ENCODE data around the gene GNL2.
"Not testable (repeated sequence)": the region's sequence is repeated elsewhere in the genome, so short reads cannot be mapped to it uniquely, and the experiment has no call there.

GNL2 gene

DNA sequence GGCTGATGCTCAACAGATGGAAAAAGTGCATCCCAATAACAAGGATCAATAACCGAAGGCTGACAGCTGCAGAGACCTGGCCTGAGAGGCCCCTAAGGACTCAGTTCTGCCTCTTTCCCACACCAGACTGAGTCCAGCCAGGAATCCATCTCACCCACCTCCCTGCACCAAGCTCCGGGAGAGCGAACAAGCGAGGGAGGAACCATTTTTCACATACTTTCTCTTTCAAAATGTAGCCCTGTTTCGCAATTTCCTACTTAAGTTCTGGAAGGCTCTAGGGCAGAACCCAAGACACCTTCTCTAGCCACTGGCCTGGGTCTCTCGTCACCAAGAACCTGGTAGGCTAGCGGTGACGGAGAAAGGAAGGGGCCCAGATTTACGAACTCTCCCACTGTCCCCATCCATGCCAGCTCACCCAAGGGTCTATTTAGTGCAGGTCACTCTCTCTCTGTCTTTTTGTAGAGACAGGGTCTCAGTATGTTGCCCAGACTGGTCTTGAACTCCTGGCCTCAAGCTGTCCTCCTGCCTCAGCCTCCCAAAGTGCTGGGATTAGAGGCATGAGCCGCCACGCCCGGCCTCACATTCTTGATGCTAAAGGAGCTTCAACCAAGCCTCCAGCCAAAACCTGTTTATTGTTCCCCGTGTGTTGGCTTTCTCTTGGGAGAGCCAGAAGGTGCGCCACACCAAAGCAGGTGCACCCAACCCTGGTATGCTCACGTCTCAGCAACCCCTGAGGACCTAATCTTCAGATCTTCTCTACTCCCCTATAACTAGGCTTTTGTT lies 10.9 kb upstream of the GNL2 start:
- DNase-seq (ENCODE audit: low read depth): no peak

DNA sequence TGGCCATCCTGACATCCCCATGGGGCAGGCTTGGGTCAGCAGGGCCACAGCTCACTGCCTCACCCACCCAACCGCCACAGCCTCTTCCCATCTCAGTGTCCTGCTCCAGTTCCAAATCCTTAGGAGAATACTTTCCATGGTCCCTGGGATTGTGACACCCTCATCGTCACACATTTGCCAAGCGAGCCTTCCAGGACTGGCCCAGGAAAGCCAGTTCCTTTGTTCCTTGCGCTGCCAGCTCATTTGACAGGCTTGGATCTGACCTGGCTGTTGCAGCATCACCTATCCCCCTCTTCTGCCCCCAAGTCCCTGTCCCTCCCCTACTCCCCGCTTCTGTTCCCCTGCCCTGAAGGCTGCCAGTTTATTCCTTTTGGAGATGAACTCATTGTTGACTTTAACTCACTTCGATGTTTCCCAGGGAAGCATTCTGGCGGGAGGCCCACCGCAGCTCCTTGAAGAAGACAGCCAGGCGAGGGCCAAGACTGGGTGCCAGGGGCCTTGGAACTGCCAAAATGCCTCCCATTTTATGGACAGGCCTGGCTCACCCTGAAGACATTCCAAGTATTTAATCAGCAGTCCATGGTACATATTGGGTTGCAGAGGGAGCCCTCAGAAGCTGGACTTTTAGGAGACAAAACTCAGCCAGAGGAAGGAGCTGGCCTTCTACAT lies 10.2 kb upstream of the GNL2 start:
- DNase-seq (ENCODE audit: low read depth): no peak

DNA sequence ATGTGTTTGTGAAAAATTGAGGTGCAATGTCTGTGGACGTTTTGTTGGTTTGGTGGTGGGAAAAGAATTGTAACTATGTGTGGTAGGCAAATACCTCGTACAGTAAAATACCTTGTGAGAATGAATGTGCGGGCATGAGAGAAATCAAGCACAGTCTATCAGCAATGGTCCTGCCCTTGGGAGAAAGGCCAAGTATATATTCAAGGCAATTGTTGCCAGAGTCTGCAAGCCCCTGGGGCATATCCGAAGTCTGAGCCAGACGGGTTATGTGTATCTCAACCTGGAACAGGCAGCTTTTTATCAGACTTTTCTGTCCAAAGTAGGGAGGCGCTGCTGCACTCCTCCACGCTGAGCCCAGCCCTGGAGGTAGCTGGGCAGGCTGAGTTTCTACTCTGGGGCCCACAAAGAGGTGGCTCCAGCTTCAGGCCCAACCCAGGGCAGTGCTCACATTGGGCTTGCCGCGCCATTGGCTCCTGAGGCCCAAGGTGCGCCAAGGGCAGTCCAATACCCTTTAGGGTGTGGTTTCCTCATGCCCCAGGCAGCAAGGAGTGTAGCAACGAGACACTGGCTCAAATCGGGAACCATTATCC lies 9.4 kb upstream of the GNL2 start:
- DNase-seq (ENCODE audit: low read depth): no peak

DNA sequence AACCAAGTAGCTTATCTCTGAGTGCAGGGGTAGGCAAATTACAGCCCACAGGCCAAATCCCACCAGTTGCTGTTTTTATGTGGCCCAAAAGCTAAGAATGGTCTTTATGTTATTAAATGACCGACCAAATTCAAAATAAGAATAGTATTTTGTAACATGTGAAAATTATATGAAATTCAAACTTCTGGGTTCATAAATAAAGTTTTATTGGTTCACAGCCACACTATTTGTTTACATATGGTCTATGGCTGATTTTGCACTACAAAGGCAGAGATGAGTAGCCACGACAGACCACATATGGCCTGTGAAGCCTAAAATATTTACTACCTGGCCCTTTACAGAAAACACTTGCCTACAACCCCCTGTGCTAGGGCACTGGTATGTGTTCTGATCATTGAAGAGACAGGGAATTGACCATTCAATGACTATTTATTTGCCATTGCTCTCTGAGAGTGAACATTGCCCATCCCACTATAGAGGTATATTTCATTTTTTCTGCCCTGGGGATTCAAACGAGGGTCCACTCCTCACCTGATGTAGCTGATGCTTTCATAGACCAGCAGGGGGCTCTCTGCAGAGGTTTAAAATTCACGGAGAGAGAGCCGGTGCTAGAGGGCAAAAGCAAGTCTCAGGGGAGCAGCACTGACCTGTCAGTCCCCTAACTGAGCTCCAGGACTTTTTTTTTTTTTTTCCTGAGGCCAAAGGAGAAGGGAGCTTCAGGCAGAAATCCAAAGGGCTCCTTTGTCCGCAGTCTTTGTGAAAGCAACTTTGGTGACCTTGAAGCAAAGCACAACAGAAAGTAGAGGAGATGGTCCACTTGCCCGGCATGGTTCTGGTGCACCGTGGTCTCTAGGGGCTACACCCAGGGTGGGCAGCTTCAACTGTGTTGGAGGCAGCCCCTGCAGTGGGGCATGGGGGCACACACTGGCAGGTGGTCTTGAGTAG lies 7.3 kb upstream of the GNL2 start:
- DNase-seq (ENCODE audit: low read depth): peak; percentile 6

GRCh38 chr1:37601441-37601840 lies 5.7 kb upstream of the GNL2 start:
- no peak for DNase-seq (ENCODE audit: low read depth)

DNA sequence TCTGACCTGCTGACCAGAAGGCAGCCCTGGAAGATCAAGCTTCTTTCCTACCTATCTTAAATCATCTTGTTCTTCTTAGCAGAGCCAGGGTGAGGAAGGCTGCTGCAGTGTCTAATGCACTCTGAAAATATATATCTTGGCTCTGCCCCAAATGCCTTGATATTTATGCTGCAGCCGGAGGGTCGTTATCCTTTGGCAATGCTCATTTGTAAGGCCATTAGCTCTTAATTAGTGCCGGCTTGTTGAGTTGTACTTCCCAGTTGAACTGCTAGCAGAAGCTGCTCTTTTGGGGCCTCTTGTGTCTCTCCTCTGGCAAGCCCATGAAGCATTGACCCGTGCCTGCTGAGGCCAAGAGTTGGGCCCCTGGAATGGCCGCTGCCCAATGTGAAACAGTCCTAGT lies 4.2 kb upstream of the GNL2 start:
- DNase-seq (ENCODE audit: low read depth): no peak

GRCh38 chr1:37596182-37596667 lies 488 bp upstream of the GNL2 start:
- no peak for DNase-seq (ENCODE audit: low read depth)

DNA sequence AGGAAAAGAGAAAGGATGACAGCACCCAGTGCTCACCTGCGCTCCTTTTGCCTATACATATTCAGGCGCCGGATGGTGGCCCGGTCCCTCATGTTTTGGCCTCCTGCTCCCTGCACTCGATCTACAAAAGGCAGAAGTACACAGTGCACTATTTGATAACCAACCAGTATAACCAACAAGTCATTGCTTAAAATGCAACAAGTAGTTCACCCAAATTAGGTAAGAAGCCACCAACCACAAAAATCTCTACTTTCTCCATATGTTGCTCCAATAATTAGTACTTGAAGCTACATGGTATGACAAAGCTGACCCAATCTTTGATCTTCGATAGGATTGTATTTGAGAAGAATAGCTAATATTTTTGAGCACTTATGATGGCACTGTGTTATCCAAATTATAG lies 2.0 kb downstream of the GNL2 start:
- DNase-seq (ENCODE audit: low read depth): no peak

DNA sequence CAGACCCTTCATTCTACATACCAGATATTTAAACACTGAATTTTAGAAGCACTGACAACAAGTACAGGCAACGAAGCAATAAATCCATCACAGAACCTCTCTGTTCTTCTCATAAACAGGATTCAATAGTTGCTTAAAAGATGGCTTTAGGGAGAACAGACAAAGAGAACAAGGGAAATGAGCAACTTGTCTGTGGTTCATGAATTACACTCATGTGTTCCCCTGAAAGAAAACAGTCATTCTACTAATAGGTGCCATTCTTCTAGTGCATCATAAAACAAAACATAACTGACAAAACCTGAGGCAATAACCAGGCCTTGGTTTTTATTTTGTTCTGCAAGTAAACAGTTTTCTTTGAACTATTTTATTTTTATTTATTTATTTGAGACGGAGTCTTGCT lies 6.8 kb downstream of the GNL2 start:
- no peak for DNase-seq (ENCODE audit: low read depth)

DNA sequence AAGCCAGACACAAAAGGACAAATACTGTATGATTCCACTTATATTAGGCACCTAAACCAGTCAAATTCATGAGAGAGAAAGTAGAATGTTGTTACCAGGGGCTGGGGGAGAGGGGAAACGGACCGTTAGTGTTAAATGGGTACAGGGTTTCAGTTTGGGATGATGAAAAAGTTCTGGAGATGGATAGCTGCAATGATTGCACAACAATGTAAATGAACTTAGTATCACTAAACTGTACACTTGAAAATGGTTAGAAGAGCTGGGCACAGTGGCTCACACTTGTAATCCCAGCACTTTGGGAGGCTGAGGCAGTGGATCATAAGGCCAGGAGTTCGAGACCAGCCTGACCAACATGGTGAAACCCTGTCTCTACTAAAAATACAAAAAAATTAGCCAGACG lies 11.2 kb downstream of the GNL2 start:
- DNase-seq (ENCODE audit: low read depth): not testable (repeated sequence)

- no peak for DNase-seq (ENCODE audit: low read depth)
Measured at GRCh38 chr1:37575692-37576091, 20.0 kb downstream of the GNL2 start.

DNA sequence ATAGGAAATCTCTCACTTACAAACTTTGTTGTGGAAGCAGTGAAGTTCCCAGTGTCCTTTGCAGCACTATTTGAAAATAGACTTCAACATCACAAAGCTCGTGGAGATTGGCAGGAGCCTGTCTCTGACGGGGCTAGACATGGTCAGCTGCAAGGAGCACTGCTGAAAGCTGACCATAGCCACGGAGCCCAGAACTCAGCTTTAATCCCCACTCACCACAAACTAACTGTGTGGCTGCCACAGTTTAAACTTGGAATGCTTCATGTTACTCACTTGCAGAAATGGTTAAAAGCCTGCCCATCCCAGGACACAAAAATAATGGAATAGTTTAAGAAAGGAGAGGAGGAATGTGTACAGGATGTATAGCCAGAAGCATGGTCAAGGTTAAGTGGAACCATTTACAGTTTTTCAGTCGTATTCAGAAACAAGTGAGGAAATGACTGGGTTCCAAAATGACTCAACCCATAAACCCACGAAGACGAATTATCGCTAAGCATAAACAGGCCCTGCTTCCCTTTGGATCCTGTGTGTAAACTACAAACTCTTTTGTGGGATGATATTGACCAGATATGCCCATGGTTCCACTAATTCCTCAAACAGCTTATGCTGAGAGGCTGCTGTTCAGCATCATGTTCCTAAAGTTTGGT lies 20.8 kb downstream of the GNL2 start:
- DNase-seq (ENCODE audit: low read depth): no peak

GRCh38 chr1:37570528-37571334 lies 25.0 kb downstream of the GNL2 start:
- DNase-seq (ENCODE audit: low read depth): no peak

DNA sequence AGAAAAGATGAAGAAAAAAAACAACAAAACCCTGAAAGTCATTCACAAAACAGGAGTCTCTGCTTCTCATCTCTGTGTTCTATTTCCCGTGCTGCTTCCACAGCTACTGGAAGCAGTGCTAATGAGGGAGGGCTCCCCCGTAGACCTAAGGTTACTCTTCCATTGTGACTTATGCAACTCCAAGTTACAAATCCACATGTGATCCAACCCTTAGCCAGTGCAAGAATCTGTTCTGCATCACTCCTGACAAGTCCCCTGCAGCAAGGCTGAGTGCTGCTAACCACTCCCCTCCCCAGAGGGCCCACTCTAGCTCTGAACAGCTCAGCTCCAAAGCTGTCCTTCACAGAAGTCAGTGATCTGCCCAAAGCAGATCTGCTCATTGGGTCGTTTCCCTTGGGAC lies 28.7 kb downstream of the GNL2 start:
- DNase-seq (ENCODE audit: low read depth): no peak

DNA sequence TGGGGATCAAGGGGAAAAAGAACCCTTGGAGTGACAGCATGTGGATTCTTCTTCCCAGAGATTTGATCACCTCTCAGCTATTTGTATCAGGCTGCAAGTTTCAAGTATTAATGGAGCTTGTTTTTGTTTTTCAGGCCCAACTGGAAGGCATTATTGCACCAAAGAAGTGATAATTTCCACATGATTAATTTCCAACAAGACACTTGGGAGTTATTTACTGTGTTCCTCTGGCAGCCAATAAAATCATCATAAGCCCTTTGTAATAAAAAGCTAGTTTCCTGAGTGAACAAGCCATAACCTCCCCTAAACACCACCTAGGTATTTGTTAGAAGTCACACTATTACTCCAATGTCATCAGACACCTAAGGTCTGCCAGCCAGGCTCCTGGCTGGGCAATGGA lies 30.8 kb downstream of the GNL2 start:
- DNase-seq (ENCODE audit: low read depth): no peak

DNA sequence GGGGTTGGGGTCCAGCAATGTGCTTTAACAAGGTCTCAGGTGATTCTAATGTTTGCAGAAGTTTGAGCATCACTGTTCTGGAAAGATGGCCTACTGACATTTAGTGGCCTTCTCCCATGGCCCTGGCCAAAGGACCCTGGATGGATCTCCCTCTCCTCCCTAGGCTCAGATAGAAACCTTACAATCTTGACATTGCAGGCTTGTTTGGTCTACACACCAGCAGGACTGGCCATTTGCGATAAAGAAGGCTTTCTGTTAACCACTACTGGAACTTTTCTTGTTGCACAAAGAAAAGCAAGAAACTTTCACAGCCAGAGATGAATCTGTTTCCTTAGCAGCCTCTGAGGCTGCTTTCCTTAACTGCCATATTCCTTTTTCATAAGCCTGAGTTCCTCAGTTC lies 32.8 kb downstream of the GNL2 start:
- no peak for DNase-seq (ENCODE audit: low read depth)

- no peak for DNase-seq (ENCODE audit: low read depth)
Measured at GRCh38 chr1:37561133-37562132, 34.3 kb downstream of the GNL2 start.

GRCh38 chr1:37560401-37561132 lies 35.2 kb downstream of the GNL2 start:
- no peak for DNase-seq (ENCODE audit: low read depth)

DNA sequence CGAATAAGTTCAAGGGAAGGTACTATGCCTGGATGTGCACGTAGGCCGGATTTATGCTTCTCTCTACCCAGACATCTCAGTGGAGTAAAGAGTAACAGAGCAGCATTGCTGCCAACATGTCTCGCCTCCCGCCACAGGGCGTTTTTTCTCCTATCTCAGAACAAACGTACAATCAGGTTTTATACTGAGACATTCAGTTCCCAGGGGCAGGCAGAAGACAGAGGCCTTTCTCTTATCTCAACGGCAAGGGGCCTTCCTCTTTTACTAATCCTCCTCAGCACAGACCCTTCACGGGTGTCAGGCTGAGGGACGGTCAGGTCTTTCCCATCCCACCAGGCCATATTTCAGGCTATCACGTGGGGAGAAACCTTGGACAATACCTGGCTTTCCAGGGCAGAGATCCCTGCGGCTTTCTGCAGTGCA lies 35.8 kb downstream of the GNL2 start:
- not testable (repeated sequence) for DNase-seq (ENCODE audit: low read depth)
